ENCODE data around the gene DCC. TPM values are rescaled to one million over a fixed set of nuclear protein-coding genes. Genes with fewer than 3 reads are reported as not detected.

The DCC gene
- total and polyA plus RNA-seq, 2 of the 8 experiments (the other 6 are each of a cell fraction or from before 2014, with no cell fraction given): 0.14 to 1.4 TPM

GRCh38 chr18:53040286-53040685, 700.3 kb downstream of the DCC start:
- Histone ChIP-seq H3K18ac (ENCODE audit: extremely low read depth, low read length) (no peak overlapping the region), H3K36me3 (ENCODE audit: control insufficient read depth in 2 of 4, insufficient read depth in 4 of 4, low read length in 3 of 4) (no peaks in the 10 kb centered on the region), H3K79me1 (ENCODE audit: low read depth, low read length) (no peaks in the 10 kb centered on the region), H3K27ac (ENCODE audit: low read depth, low read length) (no peak overlapping the region), H4K8ac (ENCODE audit: extremely low read depth, insufficient read depth, low read length) (no peak overlapping the region), H3K4me1 (replicated peaks in 1 of 4; ENCODE audit: control insufficient read depth in 3 of 4, insufficient read depth in 4 of 4, low read length in 3 of 4) (no peaks in the 10 kb centered on the region), H3K23ac (ENCODE audit: insufficient read length) (no peak overlapping the region), H3K56ac (replicated peaks; ENCODE audit: insufficient read length, low read depth, low read length) (no peak overlapping the region), H3K4ac (replicated peaks; ENCODE audit: insufficient read length, low read depth, low read length) (no peak overlapping the region), H2BK120ac (replicated peaks; ENCODE audit: low read depth, low read length) (no peak overlapping the region), H2BK12ac (ENCODE audit: low read depth, low read length) (no peak overlapping the region), H2BK20ac (ENCODE audit: low read length) (no peak overlapping the region), H3K4me3 (ENCODE audit: extremely low read depth in 1 of 4, insufficient read depth in 2 of 4, low read depth in 3 of 4, low read length in 4 of 4) (no peak overlapping the region), H2BK15ac (ENCODE audit: low read length) (no peak overlapping the region), H3K14ac (ENCODE audit: insufficient read length) (no peak overlapping the region), H3K9me3 (ENCODE audit: insufficient read depth in 2 of 2, low read depth in 1 of 2, low read length in 1 of 2) (no peaks in the 10 kb centered on the region), H2AFZ (ENCODE audit: low read length) (no peak overlapping the region), H3K9ac (replicated peaks in 1 of 4; ENCODE audit: extremely low read depth in 1 of 4, low read depth in 3 of 4, low read length in 3 of 4) (no peak overlapping the region), H4K5ac (ENCODE audit: insufficient read length, low read depth, low read length) (no peak overlapping the region), H2BK5ac (ENCODE audit: low read depth, low read length) (no peak overlapping the region), H3K27me3 (replicated peaks in 1 of 4; ENCODE audit: control insufficient read depth in 3 of 4, extremely low read depth in 1 of 4, insufficient read depth in 3 of 4, low read length in 3 of 4) (no peaks in the 10 kb centered on the region), H3K4me2 (ENCODE audit: insufficient read depth in 1 of 2, low read depth in 2 of 2, low read length in 2 of 2) (no peak overlapping the region), H3K79me2 (ENCODE audit: control insufficient read depth in 1 of 2, insufficient read depth in 2 of 2, low read length in 2 of 2) (no peaks in the 10 kb centered on the region), H2AK5ac (ENCODE audit: low read depth, low read length) (no peak overlapping the region), H4K20me1 (replicated peaks in 1 of 2; ENCODE audit: control insufficient read depth in 1 of 2, insufficient read depth in 2 of 2, low read length in 2 of 2) (no peaks in the 10 kb centered on the region), H3K23me2 (ENCODE audit: low read depth, low read length) (no peaks in the 10 kb centered on the region), H4K91ac (replicated peaks; ENCODE audit: insufficient read length, low read length) (no peak overlapping the region)
- TF ChIP-seq ASH2L (IDR thresholded peaks at IDR 0.05; ENCODE audit: low read length): no peak
- TF ChIP-seq NANOG (IDR thresholded peaks at IDR 0.05; ENCODE audit: insufficient read depth, low read depth, low read length, poor library complexity, severe bottlenecking): no peak
- no peak for TF ChIP-seq JUN (IDR thresholded peaks at IDR 0.05; ENCODE audit: low read depth, low read length)
- no peak for TF ChIP-seq KDM5A (IDR thresholded peaks at IDR 0.05; ENCODE audit: low read length)
- TF ChIP-seq SUZ12 (IDR thresholded peaks at IDR 0.05; ENCODE audit: low read length): no peak
- no peak for TF ChIP-seq CEBPB (IDR thresholded peaks at IDR 0.05; ENCODE audit: low read depth, low read length)
- TF ChIP-seq, protein P1, sequence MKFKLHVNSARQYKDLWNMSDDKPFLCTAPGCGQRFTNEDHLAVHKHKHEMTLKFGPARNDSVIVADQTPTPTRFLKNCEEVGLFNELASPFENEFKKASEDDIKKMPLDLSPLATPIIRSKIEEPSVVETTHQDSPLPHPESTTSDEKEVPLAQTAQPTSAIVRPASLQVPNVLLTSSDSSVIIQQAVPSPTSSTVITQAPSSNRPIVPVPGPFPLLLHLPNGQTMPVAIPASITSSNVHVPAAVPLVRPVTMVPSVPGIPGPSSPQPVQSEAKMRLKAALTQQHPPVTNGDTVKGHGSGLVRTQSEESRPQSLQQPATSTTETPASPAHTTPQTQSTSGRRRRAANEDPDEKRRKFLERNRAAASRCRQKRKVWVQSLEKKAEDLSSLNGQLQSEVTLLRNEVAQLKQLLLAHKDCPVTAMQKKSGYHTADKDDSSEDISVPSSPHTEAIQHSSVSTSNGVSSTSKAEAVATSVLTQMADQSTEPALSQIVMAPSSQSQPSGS (IDR thresholded peaks at IDR 0.05; ENCODE audit: low read length): no peak
- no peak for TF ChIP-seq FOSL1 (IDR thresholded peaks at IDR 0.05; ENCODE audit: insufficient read depth, low read depth, low read length)
- no peak for TF ChIP-seq USF2 (IDR thresholded peaks at IDR 0.05; ENCODE audit: low read length)
- no peak for TF ChIP-seq TAF1 (IDR thresholded peaks at IDR 0.05; ENCODE audit: low read depth, low read length)
- TF ChIP-seq CHD1 (IDR thresholded peaks at IDR 0.05; ENCODE audit: low read depth, low read length): no peak
- no peak for TF ChIP-seq CREB1 (IDR thresholded peaks at IDR 0.05)
- DNase-seq (ENCODE audit: low read depth in 1 of 2, low spot score in 2 of 2) (no peak), FAIRE-seq (no peak)
- WGBS, 2 experiments (ENCODE audit: extremely low coverage in 1 of 2, insufficient coverage in 1 of 2, insufficient read length in 1 of 2, insufficient replicate concordance in 2 of 2, low coverage in 1 of 2, low lambda C conversion rate in 2 of 2, missing lambda C conversion rate in 1 of 2): 89% methylated on average over 3 of the region's 3 CpGs; no CpG with 5 or more reads in 1 of the 2 experiments
- ChIA-PET CTCF (ENCODE audit: partially characterized antibody) (interaction anchor here (0.9 to 2.0 kb wide), 2 partner anchors 92 to 339 kb away, joined by 4 to 7 read pairs; no protein-coding TSS in a partner anchor), POLR2A (ENCODE audit: partially characterized antibody) (no interaction called here)

Data from H1 (cell line).